DND-41 (cell line): ENCODE measurements around the gene CFAP77.

ENCODE experiments used
- CTCF ChIP-seq: IDR thresholded peaks from 2 replicates; pipeline ENCODE4 v1.5.1; 2012; ENCODE audit warnings: borderline replicate concordance, low read length, moderate library complexity, mild to moderate bottlenecking; ENCODE audit not compliant: poor library complexity, severe bottlenecking; ENCODE audit errors: extremely low read depth
- EZH2 ChIP-seq: IDR thresholded peaks from 3 replicates; pipeline ENCODE4 v1.6.1; 2012; ENCODE audit warnings: borderline replicate concordance, low read depth, mild to moderate bottlenecking, moderate library complexity, low read length, inconsistent platforms; ENCODE audit not compliant: severe bottlenecking

GRCh38 chr9:132481053-132481849 is 71.2 kb downstream of the CFAP77 start:
- TF ChIP-seq CTCF (no peak), EZH2 (no peak)
